ENCODE measurements around the gene LLGL2.

The LLGL2 gene

GRCh38 chr17:75607086-75607485 is 81.6 kb downstream of the LLGL2 start:
- FAIRE-seq: no peak

DNA sequence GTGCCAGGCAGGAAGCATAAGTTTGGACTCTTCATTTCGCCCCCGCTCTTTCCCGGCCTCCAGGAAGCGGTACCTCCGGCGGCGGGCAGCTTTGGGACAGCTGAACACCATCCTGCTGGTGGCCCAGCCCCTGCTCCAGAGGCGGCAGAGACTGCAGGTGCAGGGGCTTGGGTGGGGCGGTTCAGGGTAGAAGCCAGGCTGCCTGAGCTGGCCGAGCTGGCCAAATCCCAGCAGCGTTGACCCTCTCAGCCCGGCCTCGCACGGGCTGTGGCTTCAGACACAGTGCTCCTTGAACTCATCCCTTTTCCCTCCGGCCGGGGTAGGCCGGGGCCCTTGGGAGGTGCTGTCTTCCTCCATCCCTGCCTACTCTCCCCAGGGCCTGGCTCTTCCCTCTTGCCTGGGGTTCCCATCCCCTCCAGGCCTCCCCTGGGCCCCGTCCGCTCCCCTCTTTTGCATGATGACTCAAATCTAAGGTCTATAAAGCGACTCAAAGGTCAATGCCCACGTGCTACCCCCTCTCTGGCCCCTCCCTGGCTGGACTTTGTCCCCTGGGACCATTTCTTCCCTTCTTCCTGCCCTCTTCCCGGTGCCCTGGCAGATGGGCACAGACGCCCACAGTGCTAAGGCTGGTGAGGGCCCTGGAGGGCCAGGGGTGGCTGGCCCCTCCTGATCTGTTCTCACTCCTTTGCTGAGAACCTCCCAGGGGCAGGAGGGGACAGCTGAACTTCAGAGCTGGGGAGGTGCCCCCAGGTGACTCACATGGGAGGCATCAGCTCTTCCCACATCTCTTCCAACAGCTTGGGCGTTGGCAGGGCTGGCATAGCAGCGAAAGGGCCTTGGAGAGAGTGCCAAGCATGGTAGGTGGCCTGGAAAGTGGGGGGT is 84.8 kb downstream of the LLGL2 start:
- no peak for FAIRE-seq
- no peak for DNase-seq (ENCODE audit: insufficient read length, low spot score)

More at GRCh38 chr17:75607086-75607485, 81.6 kb downstream of the LLGL2 start:
- no peak for DNase-seq (ENCODE audit: insufficient read length, low spot score)

DNA sequence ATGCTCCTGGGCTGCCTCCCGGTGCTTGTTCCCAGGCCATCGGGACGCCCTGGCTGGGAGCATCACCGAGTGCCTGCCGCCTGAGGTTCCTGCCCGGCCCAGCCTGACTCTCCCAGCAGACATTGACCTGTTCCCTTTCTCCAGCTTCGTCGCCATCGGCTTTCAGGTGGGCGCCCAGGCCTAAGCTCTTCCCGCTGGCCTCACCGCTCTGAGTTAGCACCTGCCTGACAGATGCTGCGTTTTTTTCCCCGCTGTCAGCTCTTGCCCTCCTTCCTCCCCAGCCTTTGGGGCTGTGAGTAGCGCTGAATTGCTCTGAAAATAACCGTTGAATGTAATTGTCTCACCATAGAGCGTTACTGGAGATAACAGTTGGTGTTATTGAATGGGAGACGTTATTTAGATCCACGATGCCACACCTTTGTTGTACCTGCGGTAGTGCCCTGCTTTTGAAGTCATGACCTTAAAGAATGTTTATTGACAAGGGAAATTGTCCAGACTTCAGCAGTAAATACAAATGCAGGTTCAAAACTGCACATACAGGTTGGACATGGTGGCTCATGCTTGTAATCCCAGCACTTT is 86.4 kb downstream of the LLGL2 start:
- no peak for FAIRE-seq
- no peak for DNase-seq (ENCODE audit: insufficient read length, low spot score)

DNA sequence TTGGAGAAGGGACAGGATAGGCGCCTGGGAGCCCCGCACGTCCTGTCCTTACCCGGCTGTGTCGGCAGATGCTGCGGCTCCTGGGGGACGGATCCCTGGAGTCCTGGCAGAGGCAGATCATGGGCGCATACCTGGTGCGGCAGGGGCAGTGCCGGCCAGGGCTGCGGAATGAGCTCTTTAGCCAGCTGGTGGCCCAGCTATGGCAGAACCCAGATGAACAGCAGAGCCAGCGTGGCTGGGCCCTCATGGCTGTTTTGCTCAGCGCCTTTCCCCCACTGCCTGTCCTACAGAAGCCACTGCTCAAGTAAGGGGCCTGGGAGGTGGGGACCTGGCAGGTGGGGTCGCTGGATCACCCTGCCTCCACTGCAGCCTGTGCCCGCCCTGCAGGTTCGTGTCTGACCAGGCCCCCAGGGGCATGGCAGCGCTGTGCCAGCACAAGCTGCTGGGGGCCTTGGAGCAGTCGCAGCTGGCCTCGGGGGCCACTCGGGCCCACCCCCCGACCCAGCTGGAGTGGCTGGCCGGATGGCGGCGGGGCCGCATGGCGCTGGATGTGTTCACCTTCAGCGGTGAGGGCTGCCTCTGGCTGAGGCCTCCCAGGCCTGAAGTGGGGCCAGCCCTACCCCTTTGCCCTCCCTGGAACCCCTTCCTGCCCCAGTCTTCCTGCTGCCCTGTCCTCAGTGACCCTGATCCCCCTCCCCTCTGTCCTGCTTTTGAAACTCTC is 87.6 kb downstream of the LLGL2 start:
- FAIRE-seq: no peak
- DNase-seq (ENCODE audit: insufficient read length, low spot score): no peak

GRCh38 chr17:75614006-75614405 is 88.5 kb downstream of the LLGL2 start:
- DNase-seq (ENCODE audit: insufficient read length, low spot score) (no peak), FAIRE-seq (no peak)

GRCh38 chr17:75614556-75615270 is 89.2 kb downstream of the LLGL2 start:
- FAIRE-seq: no peak

GRCh38 chr17:75615301-75615700 is 89.8 kb downstream of the LLGL2 start:
- DNase-seq (ENCODE audit: insufficient read length, low spot score): no peak

More at GRCh38 chr17:75614556-75615270, 89.2 kb downstream of the LLGL2 start:
- no peak for DNase-seq (ENCODE audit: insufficient read length, low spot score)

DNA sequence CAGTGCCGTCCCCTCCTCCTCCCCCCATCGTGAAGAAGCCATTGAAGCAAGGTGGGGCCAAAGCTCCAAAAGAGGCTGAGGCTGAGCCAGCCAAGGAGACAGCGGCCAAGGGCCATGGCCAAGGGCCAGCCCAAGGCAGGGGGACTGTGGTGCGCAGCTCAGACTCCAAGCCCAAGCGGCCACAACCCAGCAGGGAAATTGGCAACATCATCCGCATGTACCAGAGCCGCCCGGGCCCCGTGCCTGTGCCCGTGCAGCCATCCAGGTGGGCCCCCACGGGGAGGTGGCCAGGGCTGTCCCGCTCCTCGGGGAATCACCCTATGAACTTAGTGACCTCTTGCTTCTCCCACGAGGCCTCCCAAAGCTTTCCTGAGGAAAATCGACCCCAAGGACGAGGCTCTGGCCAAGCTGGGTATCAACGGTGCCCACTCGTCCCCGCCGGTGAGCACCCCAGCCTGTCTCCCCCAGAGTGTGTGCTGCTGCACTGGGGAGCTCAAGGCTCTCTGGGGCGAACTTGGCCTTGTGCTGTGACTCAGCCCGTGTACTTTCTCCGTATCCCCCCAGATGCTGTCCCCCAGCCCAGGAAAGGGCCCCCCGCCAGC is 91.1 kb downstream of the LLGL2 start:
- FAIRE-seq (no peak), DNase-seq (ENCODE audit: insufficient read length, low spot score) (no peak)

More at GRCh38 chr17:75615301-75615700, 89.8 kb downstream of the LLGL2 start:
- FAIRE-seq: no peak

DNA sequence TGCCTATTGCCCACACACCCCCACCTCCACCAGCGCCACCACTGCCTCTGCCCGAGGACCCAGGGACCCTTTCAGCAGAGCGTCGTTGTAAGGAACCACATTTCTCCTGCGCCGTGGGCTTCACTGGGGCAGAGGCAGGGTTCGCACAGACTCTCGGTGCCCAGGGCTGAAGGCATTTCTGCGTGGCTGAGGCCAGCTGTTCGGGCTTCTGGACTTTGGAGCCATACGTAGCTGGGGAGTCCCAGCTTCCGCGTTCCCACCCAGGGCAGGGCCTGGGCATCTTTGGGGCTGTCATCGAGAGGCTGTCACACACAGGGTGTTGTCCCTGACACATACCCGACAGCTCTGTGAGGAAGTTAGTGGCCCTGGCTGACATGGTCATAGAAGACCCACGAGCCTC is 91.7 kb downstream of the LLGL2 start:
- DNase-seq (ENCODE audit: insufficient read length, low spot score) (no peak), FAIRE-seq (no peak)

DNA sequence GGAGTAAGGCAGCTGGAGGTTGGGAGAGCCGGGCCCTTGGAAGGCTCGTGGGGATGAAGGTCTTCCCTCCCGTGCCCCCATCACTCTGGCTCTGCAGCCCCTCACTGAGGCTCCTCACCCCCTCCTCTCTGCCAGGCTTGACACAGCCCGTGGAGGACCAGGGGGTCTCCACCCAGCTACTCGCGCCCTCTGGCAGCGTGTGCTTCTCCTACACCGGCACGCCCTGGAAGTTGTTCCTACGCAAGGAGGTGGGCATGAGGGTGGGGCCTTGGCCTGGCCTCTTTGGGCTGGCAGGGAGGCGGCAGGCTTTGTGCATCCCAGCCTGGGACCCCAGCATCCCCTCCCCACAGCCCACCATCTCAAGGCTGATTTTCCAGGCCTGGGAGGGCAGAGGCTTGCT is 92.2 kb downstream of the LLGL2 start:
- DNase-seq (ENCODE audit: insufficient read length, low spot score) (no peak), FAIRE-seq (no peak)

DNA sequence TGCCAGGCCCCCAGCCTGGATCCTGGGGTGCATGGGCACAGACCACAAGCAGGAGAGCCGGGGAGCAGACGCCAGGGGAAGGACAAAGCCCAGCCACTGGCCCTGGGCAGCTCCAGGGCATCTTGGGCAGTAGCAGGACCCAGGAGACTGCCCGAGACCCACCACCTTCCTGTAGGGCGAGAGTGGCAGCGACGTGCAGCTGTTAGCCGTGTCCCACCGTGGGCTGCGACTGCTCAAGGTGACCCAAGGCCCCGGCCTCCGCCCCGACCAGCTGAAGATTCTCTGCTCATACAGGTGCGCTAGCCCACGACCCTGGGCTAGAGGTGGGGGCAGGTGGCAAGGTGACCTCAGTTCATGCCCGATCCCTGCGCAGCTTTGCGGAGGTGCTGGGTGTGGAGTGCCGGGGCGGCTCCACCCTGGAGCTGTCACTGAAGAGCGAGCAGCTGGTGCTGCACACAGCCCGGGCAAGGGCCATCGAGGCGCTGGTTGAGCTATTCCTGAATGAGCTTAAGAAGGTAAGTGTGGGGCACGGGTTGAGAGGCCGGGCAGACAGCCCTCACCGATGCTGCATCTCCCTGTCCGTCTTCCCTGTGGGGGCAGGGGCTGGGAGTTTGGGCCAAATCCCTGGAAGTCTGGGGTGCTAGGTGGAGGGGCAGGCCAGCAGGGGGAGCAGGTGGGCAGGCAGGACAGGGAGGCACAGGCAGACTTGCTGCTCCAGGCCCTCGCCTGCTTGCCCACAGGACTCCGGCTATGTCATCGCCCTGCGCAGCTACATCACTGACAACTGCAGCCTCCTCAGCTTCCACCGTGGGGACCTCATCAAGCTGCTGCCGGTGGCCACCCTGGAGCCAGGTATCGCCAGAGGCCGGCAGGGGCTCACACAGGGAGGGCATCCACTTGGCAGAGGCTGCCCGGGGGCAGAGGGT is 94.3 kb downstream of the LLGL2 start:
- FAIRE-seq (peak; percentile 89), DNase-seq (ENCODE audit: insufficient read length, low spot score) (peak; percentile 61)

- FAIRE-seq (no peak), DNase-seq (ENCODE audit: insufficient read length, low spot score) (no peak)
Measured at GRCh38 chr17:75621489-75621888, 96.0 kb downstream of the LLGL2 start.

GRCh38 chr17:75622076-75622475 is 96.6 kb downstream of the LLGL2 start:
- no peak for FAIRE-seq
- DNase-seq (ENCODE audit: insufficient read length, low spot score): no peak

GRCh38 chr17:75622771-75623273 is 97.3 kb downstream of the LLGL2 start:
- peak; percentile 65 for FAIRE-seq
- DNase-seq (ENCODE audit: insufficient read length, low spot score): no peak

GRCh38 chr17:75623386-75623785 is 97.9 kb downstream of the LLGL2 start:
- FAIRE-seq: no peak

GRCh38 chr17:75624021-75624420 is 98.5 kb downstream of the LLGL2 start:
- FAIRE-seq: no peak
- DNase-seq (ENCODE audit: insufficient read length, low spot score): no peak

More at GRCh38 chr17:75623386-75623785, 97.9 kb downstream of the LLGL2 start:
- no peak for DNase-seq (ENCODE audit: insufficient read length, low spot score)
